IMR-90 (cell line): ENCODE results near the gene BMP8B. TPM values are rescaled to one million over a fixed set of nuclear protein-coding genes. Genes with fewer than 3 reads are reported as not detected.

ENCODE experiments used
- ATAC-seq: fragments of 200-7000 bp; cut with Tn5 transposase; 2 replicates; pipeline ENCODE4 v1.9.1; 2020; ENCODE audit warnings: low read depth, mild to moderate bottlenecking, moderate library complexity
- BruUV-seq: library from RNA; stranded (reverse); fragments of 400-500 nt; replicated peaks from 2 replicates; lab custom pipeline; 2021; lab: Mats Ljungman, UMichigan
- CTCF ChIA-PET: fragments of 300-600 bp; formaldehyde crosslinking; extraction: SDS; loops from one replicate; lab custom pipeline; 2021; ENCODE audit warnings: antibody characterized with exemption; lab: Yijun Ruan, JAX
- POLR2A ChIA-PET: fragments of 300-600 bp; sonication (Branson Sonifier 250); formaldehyde crosslinking; loops from one replicate; lab custom pipeline; 2022; ENCODE audit warnings: antibody characterized with exemption; ENCODE audit not compliant: unreplicated experiment; lab: Charles Lee
- DNase-seq: peaks from one replicate; pipeline ENCODE4 v3.0.0; 2013
- H2AFZ ChIP-seq: replicated peaks from 2 replicates; pipeline ENCODE3; 2013; ENCODE audit warnings: low read length, mild to moderate bottlenecking; ENCODE audit not compliant: poor library complexity
- H2AK5ac ChIP-seq: 2 replicates; pipeline ENCODE4 v1.6.1; 2013; ENCODE audit warnings: low read depth, low read length, inconsistent platforms
- H2AK9ac ChIP-seq: replicated peaks from 2 replicates; pipeline ENCODE3; 2013; ENCODE audit warnings: mild to moderate bottlenecking, low read depth, low read length, moderate library complexity; ENCODE audit not compliant: poor library complexity
- H2BK120ac ChIP-seq: 2 replicates; pipeline ENCODE4 v1.6.1; 2013; ENCODE audit warnings: low read depth, low read length, inconsistent platforms
- H2BK15ac ChIP-seq: 3 replicates; pipeline ENCODE4 v1.6.1; 2013; ENCODE audit warnings: low read depth, low read length, inconsistent platforms
- H2BK20ac ChIP-seq: 2 replicates; pipeline ENCODE4 v1.6.1; 2013; ENCODE audit warnings: low read depth, mild to moderate bottlenecking, inconsistent platforms, low read length, moderate library complexity
- H2BK5ac ChIP-seq: 2 replicates; pipeline ENCODE4 v1.6.1; 2013; ENCODE audit warnings: mild to moderate bottlenecking, low read depth, low read length, inconsistent platforms; ENCODE audit not compliant: poor library complexity, severe bottlenecking
- H3K14ac ChIP-seq: replicated peaks from 2 replicates; pipeline ENCODE4 v1.6.1; 2013; ENCODE audit warnings: low read depth, low read length, inconsistent platforms
- H3K18ac ChIP-seq: 2 replicates; pipeline ENCODE4 v1.6.1; 2013; ENCODE audit warnings: low read depth, low read length, control low read depth
- H3K23ac ChIP-seq: 2 replicates; pipeline ENCODE4 v1.6.1; 2013; ENCODE audit warnings: low read depth, low read length, inconsistent platforms
- H3K27ac ChIP-seq: 2 replicates; pipeline ENCODE4 v1.5.1; 2013; ENCODE audit warnings: mild to moderate bottlenecking, control low read depth, low read length; ENCODE audit not compliant: insufficient read depth
- H3K27me3 ChIP-seq: 2 replicates; pipeline ENCODE4 v1.6.1; 2013; ENCODE audit warnings: low read length; ENCODE audit not compliant: control insufficient read depth, insufficient read depth
- H3K36me3 ChIP-seq: 2 replicates; pipeline ENCODE4 v1.6.1; 2013; ENCODE audit warnings: low read length, mixed read lengths; ENCODE audit not compliant: control insufficient read depth, insufficient read depth
- H3K4ac ChIP-seq: 2 replicates; pipeline ENCODE4 v1.6.1; 2013; ENCODE audit warnings: low read depth, low read length, inconsistent platforms
- H3K4me1 ChIP-seq: 2 replicates; pipeline ENCODE4 v1.6.1; 2013; ENCODE audit warnings: low read length, mixed read lengths; ENCODE audit not compliant: control insufficient read depth, insufficient read depth
- H3K4me2 ChIP-seq: 2 replicates; pipeline ENCODE4 v1.6.1; 2013; ENCODE audit warnings: low read depth, mild to moderate bottlenecking, control low read depth, low read length, moderate library complexity
- H3K4me3 ChIP-seq: 2 replicates; pipeline ENCODE4 v1.5.1; 2013; ENCODE audit warnings: low read depth, mild to moderate bottlenecking, control low read depth, low read length, moderate library complexity; ENCODE audit not compliant: insufficient read depth
- H3K56ac ChIP-seq: 2 replicates; pipeline ENCODE4 v1.6.1; 2013; ENCODE audit warnings: low read length, inconsistent platforms; ENCODE audit not compliant: insufficient read depth; ENCODE audit errors: extremely low read depth
- H3K79me1 ChIP-seq, 2 experiments: 2 replicates each; pipeline ENCODE4 v1.6.1; 2013; ENCODE audit warnings: low read length in 2 of 2, inconsistent platforms in 1 of 2, low read depth in 1 of 2
- H3K9ac ChIP-seq: 2 replicates; pipeline ENCODE4 v1.6.1; 2013; ENCODE audit warnings: low read depth, low read length, control low read depth
- H3K9me1 ChIP-seq: 2 replicates; pipeline ENCODE4 v1.6.1; 2013; ENCODE audit warnings: low read length, inconsistent platforms; ENCODE audit not compliant: insufficient read depth
- H3K9me3 ChIP-seq: 2 replicates; pipeline ENCODE4 v1.6.1; 2013; ENCODE audit warnings: low read length; ENCODE audit not compliant: control insufficient read depth, insufficient read depth
- H4K20me1 ChIP-seq: 2 replicates; pipeline ENCODE4 v1.6.1; 2013; ENCODE audit warnings: low read length, inconsistent platforms; ENCODE audit not compliant: insufficient read depth
- H4K5ac ChIP-seq: 2 replicates; pipeline ENCODE4 v1.6.1; 2013; ENCODE audit warnings: mild to moderate bottlenecking, low read depth, low read length, control low read depth
- H4K8ac ChIP-seq, 2 experiments: 2 replicates each; pipeline ENCODE4 v1.6.1; 2013; ENCODE audit warnings: low read depth in 2 of 2, low read length in 2 of 2, control low read depth in 1 of 2, inconsistent platforms in 1 of 2
- H4K91ac ChIP-seq: 2 replicates; pipeline ENCODE4 v1.6.1; 2013; ENCODE audit warnings: low read depth, low read length, inconsistent platforms; ENCODE audit not compliant: insufficient read depth
- BHLHE40 ChIP-seq: fragments of 150-350 bp; IDR thresholded peaks from 2 replicates; pipeline ENCODE4 v1.6.1; 2016; ENCODE audit warnings: mild to moderate bottlenecking, low read depth, low read length
- ELK1 ChIP-seq: fragments of 150-350 bp; IDR thresholded peaks from 2 replicates; pipeline ENCODE4 v1.6.1; 2016; ENCODE audit warnings: low read depth, mild to moderate bottlenecking, low read length, moderate library complexity, borderline replicate concordance
- FOS ChIP-seq: fragments of 150-350 bp; IDR thresholded peaks from 2 replicates; pipeline ENCODE4 v1.6.1; 2016; ENCODE audit warnings: low read depth, low read length
- MXI1 ChIP-seq: IDR thresholded peaks from 2 replicates; pipeline ENCODE4 v1.6.1; 2012; ENCODE audit warnings: low read depth, mild to moderate bottlenecking, low read length, moderate library complexity, borderline replicate concordance
- NFE2L2 ChIP-seq: fragments of 150-350 bp; IDR thresholded peaks from 2 replicates; pipeline ENCODE4 v1.6.1; 2016; ENCODE audit warnings: low read depth, mild to moderate bottlenecking, low read length
- RAD21 ChIP-seq: IDR thresholded peaks from 2 replicates; pipeline ENCODE4 v1.6.1; 2012; ENCODE audit warnings: low read length, improper control_type of control experiment
- RCOR1 ChIP-seq: IDR thresholded peaks from 2 replicates; pipeline ENCODE4 v1.6.1; 2012; ENCODE audit warnings: mild to moderate bottlenecking, low read length, improper control_type of control experiment; ENCODE audit not compliant: insufficient replicate concordance
- USF2 ChIP-seq: fragments of 150-350 bp; IDR thresholded peaks from 2 replicates; pipeline ENCODE4 v1.6.1; 2017; ENCODE audit warnings: mild to moderate bottlenecking, antibody characterized with exemption, low read length, low read depth
- WGBS, 2 experiments: methylation state at CpG; one replicate each; pipeline versions ENCODE4 v1.1.5 to v1.1.7; 2013; ENCODE audit warnings: missing lambda C conversion rate in 2 of 2; ENCODE audit not compliant: insufficient read length in 1 of 2; ENCODE audit errors: extremely low coverage in 2 of 2; 5-methylcytosine and 5-hydroxymethylcytosine counted together
- dilution Hi-C: fragments of 300-500 bp; cut with HindIII; formaldehyde crosslinking; loops from one replicate; pipeline ENCODE4 v1.14.3; 2018; ENCODE audit warnings: low sequenced_read_pairs; ENCODE audit not compliant: unreplicated experiment
- in situ Hi-C: fragments of 300-500 bp; cut with MboI; formaldehyde crosslinking; loops from 3 replicates; pipeline ENCODE4 v1.14.3; 2019; ENCODE audit warnings: low sequenced_read_pairs, inconsistent platforms, mixed read lengths
- intact Hi-C: fragments of 100-400 bp; cut with micrococcal nuclease; formaldehyde crosslinking; loops from 2 replicates; pipeline ENCODE4 v1.10.0; 2022
- polyA plus RNA-seq, 3 experiments: library from polyadenylated mRNA; depleted of rRNA; stranded (reverse); fragments of >200 nt; gene quantifications; 2 replicates each; pipeline ENCODE4 v1.2.3, GENCODE V29; 2012; ENCODE audit warnings: low replicate concordance in 1 of 3
- total RNA-seq: library from RNA; depleted of rRNA; stranded (reverse); fragments of >200 nt; gene quantifications from 2 replicates; pipeline ENCODE4 v1.2.3, GENCODE V29; 2012

The BMP8B gene
- total and polyA plus RNA-seq, 2 of the 4 experiments (the other 2 are of a cell fraction): not detected

- H3K9me3 ChIP-seq: no peaks in the 10 kb centered on the region; the same call in 1 of the 2 replicates
- H3K79me1 ChIP-seq: no peaks in the 10 kb centered on the region
- no peak overlapping the region for H2AK9ac ChIP-seq
- no peak overlapping the region for H2AFZ ChIP-seq
- no peak overlapping the region for H3K4me2 ChIP-seq
- ATAC-seq (no peak), DNase-seq (no peak)
- H4K8ac ChIP-seq: no peak overlapping the region
- BruUV-seq: no TSS peak
- H3K4me1 ChIP-seq: no peaks in the 10 kb centered on the region
- H2BK5ac ChIP-seq: no peak overlapping the region
- H4K91ac ChIP-seq: no peak overlapping the region
- no peak overlapping the region for H3K9ac ChIP-seq
- ChIA-PET CTCF (interaction anchor here (2.0 kb wide), 1 partner anchor 107 kb away, joined by 5 read pairs; no protein-coding TSS in a partner anchor), POLR2A (no interaction called here)
- H2BK20ac ChIP-seq: no peak overlapping the region
- dilution Hi-C loops: no loop called here
- peaks cover 68% of the 10 kb centered on the region for H3K27me3 ChIP-seq
- no peaks in the 10 kb centered on the region for H3K9me1 ChIP-seq
- in situ Hi-C loops: loop anchor here (10.0 kb wide), 2 partner anchors 119 to 209 kb away; no protein-coding TSS in a partner anchor
- no peaks in the 10 kb centered on the region for H4K20me1 ChIP-seq
- WGBS, 2 experiments: 76% methylated on average over 5 of the region's 5 CpGs; no CpG with 5 or more reads in 1 of the 2 experiments
- no peak overlapping the region for H2BK120ac ChIP-seq
- H2BK15ac ChIP-seq: no peak overlapping the region
- H2AK5ac ChIP-seq: no peak overlapping the region
- H3K4me3 ChIP-seq: no peak overlapping the region
- intact Hi-C loops: loop anchor here (5.0 kb wide), 1 partner anchor 41 kb away; the partner anchor contains the start of gene NT5C1A
- no peaks in the 10 kb centered on the region for H3K36me3 ChIP-seq
- H3K27ac ChIP-seq: no peak overlapping the region
- H3K56ac ChIP-seq: no peak overlapping the region
- no peak overlapping the region for H3K23ac ChIP-seq
- no peak overlapping the region for H3K14ac ChIP-seq
- no peak overlapping the region for H3K4ac ChIP-seq
- H4K5ac ChIP-seq: no peak overlapping the region
- TF ChIP-seq FOS (no peak), BHLHE40 (no peak), RAD21 (no peak), MXI1 (no peak), NFE2L2 (no peak), RCOR1 (no peak), ELK1 (no peak), USF2 (no peak)
- H3K18ac ChIP-seq: no peak overlapping the region
Observed at GRCh38 chr1:39713557-39713956, 75.1 kb downstream of the BMP8B start.
